HG02678 (cell line): ENCODE results near the gene COL16A1.

Experiments
- ATAC-seq: cut with Tn5 transposase; IDR thresholded peaks from one replicate; pipeline ENCODE4 v1.9.1; 2021; ENCODE audit warnings: mild to moderate bottlenecking, moderate library complexity; ENCODE audit not compliant: unreplicated experiment

Gene COL16A1

DNA sequence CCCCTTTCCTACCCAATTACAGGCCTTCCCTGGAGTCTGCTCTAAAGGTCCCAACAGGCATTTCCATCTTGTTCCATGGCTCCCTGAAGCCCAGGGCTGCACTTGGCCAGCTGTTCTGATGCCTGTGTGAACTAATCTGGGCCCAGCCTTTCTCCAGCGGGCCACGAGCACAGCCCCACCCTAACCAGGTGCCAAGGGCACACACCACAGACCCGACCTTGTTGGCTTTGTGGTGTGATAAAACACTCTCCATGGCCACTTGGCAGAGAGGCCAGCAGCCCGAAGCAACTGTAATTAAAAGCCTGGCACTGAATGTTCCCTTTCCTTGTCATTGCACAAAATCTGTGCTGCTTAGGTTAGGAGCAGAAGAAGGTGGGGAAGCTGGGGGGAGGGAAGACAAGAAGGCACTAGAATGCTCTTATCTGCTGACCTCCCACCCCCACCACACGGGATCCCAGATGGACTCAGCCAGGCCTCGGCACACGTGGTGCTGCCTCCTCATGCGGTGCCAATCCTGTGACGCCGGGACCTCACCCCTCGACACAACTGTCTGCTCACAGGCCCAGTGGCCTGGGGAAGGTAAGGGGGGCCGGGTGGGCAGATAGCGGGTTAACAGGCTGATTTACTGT is 76.4 kb downstream of the COL16A1 start:
- ATAC-seq = no peak

DNA sequence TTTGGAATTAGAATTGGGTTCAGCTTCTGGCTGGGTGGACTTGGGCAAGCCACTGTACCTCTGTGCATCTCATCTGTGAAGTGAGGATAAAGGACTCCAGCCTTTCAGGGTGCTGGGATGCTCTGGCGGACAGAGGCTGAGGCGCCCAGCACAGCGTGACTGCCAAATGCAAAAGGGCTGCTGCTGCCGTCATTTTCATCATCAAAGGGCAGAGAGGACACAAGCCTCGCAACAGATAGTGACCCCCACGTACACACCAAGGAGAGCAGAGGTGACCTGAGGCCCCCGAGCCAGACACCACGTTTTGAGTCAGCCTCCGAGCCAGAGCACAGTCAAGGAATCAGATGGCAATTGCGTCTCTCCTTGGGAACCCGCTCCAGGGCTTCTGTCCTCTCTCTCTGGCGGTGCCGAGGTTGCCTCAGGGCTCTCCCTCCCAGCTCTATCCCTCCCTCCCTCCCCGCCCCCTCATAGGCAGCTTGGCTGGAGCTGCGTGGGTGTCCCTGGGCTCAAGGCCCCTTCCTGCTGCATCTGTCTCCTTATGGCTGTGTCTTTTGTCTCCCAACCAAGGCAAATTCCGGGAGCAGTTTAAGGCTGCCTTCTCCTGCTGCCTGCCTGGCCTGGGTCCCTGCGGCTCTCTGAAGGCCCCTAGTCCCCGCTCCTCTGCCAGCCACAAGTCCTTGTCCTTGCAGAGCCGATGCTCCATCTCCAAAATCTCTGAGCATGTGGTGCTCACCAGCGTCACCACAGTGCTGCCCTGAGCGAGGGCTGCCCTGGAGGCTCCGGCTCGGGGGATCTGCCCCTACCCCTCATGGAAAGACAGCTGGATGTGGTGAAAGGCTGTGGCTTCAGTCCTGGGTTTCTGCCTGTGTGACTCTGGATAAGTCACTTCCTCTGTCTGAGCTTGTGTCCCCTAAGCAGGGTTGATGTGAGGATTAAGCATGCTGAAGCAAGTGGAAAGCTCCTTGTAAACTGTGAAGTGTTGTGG is 77.3 kb downstream of the COL16A1 start:
- no peak for ATAC-seq

DNA sequence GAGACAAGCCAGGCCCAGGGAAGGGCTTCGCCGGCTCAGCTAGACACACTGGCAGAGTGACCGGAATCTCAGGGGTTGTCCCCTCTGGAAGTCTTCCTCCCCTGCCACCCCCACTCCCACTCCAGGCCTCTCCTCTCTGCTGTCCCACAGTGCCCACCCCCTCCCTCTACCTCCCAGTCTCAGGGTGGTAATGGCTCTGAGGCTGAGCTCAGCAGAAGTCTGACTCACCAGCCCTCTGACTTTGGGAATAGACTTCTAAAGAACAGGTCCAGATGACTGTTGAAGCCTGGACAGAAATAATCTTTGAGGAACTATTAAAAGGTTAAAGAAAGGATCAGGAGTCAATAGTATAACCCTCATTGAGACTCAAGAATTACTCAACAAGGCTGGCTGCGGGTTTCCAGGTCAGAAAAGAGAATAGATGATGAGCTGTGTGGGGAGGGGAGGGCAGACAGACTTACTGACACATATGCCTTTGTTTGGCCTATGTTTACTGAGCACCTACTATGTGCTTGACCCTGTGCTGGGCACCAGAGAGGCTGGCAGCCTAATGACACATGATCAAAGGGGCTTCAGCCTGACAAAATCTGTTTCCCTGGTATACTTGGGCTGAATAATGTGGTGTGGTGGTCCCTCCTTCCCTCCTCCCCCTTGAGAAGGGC is 78.1 kb downstream of the COL16A1 start:
- ATAC-seq = no peak

DNA sequence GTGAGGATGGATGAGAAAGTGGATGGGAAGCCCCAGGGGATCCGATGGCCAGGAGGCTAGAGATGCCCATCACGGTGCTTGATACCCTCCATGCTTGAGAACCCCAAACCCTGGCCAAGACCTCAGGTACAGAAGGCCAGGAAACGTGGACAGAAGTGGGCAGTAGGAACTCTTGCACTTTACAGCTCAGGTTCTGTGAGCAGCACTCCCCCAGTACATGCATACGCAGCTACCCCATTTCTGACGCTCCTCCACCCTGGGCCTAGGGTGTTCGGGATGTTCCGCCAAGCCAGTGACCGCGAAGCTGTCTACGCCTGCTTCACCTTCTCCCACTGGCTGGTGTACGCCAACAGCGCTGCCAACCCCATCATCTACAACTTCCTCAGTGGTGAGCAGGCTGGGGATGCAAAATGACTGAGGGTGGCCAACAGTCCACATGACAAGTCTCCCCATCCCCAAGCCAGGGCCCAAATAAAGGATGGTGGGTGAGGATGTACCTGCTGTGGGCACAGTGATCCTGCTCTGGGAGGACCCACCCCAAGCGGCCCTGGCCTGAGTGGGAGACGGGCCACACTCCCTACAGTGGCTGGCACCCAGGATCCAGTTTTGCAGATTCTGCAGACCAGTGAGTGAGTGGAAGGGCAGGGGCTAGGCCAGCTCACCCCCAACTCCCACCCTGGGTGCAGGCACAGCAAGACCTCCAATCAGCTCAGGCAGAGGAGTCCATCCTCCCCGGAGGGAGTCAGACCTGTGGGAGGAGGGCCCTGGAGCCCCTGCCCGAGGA is 78.9 kb downstream of the COL16A1 start:
- ATAC-seq = no peak

DNA sequence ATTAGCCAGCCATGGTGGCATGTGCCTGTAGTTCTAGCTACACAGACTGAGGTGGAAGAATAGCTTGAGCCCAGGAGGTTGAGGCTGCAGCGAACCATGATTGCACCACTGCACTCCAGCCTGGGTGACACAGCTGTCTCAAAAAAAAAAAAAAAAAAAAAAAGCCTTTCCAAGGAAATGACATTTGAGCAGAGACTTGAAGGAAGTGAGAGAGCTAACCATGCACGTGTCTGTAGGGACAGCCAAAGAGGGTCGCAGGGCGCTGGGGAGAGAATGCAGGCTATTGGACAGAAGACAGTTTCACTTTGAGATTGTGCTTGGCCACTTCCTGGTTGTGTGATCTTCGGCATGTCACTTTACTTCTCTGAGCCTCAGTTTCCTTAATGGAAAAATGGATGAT is 79.5 kb downstream of the COL16A1 start:
- ATAC-seq = no peak

DNA sequence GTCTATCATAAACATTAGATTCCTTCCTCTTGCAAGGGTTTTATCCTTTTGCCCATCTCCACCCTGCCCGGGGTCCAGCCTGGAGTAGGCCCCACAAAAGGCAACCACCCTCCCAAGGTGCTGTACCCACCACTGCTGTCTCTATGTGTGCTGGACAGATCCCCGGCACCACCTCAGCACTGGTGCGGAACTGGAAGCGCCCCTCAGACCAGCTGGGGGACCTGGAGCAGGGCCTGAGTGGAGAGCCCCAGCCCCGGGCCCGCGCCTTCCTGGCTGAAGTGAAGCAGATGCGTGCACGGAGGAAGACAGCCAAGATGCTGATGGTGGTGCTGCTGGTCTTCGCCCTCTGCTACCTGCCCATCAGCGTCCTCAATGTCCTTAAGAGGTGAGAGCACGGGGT is 80.5 kb downstream of the COL16A1 start:
- no peak for ATAC-seq

DNA sequence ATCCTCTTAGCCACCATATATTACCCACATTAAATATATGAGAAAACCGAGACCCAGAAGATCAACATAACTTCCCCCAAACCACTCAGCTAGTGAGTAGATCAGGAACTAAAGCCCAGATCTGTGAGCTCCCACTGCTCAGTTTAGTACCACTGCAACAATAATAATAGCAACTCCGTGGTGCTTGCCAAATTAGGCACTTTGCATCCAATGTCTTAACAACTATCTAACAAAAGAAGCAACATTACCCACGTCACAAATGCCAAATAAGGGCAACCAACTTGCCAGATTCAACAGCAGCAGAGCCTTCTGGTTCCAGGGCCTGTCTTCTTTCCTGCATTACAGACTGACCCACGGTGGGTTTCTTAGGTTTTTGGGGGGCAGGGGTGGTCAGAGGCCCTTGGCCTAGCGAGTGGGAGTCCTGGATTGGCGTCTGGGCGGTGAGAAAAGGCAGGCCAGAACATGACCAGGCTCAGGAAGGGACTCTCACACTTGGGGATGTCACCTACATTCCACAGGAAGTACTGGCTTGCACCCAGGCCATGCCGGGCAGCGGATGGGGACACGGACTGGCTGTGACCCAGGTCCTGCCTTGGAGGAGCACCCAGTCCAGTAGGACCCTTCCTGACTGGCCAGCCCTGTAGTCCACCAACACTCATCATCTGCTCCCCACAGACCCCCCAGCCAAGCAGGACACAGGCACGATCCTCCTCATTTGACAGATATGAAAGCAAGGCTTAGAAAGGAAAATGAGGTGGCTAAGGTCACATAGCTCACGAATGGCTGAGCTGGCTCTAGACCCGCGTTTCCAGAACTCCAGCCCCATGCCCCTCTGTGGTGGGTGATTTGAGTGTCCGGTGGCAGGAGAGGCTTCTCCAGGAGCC is 81.7 kb downstream of the COL16A1 start:
- no peak for ATAC-seq

DNA sequence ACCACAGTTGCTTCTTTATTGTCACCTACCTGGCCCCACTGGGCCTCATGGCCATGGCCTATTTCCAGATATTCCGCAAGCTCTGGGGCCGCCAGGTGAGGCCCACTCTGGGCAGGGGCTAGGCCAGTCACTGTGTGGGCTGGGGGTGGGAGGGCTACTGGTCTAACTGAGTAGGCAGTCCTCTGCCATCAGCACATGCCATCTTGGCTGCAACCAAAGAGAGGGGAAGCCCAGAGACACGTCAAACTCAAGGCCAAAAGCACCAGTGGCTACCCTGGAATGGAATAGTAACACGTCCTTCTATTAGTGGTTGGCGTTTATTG is 82.4 kb downstream of the COL16A1 start:
- no peak for ATAC-seq

DNA sequence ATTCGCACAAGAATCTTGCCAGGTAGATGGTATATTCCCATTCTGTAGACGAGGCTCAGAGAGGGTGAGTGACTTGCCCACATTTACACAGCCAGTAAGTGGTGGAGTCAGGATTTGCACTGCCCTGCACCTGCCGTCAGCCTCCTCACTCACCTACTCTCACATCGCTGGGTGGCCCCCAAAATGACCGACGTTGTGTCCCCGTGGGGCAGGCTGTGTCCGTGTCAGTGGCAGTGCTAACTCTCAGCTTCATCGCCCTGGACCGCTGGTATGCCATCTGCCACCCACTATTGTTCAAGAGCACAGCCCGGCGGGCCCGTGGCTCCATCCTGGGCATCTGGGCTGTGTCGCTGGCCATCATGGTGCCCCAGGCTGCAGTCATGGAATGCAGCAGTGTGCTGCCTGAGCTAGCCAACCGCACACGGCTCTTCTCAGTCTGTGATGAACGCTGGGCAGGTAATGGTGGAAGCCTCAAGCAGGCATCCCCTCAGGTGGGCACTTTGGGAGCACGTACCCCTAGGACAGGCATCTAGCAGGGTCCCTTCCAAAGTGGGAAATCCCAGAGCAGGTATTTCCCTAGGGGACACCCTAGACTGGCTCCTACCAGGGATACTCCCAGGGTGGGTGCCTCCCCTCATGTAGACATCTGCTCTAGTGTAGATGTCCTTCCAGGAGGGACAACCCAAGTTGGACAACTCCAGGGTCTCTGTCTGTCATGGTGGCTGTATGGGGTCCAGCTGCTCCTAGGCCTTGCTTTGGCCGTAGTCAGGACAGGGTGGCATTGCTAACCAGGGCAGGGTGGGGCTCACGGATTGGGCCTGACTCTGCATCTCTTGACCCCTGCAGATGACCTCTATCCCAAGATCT is 83.0 kb downstream of the COL16A1 start:
- ATAC-seq = no peak

DNA sequence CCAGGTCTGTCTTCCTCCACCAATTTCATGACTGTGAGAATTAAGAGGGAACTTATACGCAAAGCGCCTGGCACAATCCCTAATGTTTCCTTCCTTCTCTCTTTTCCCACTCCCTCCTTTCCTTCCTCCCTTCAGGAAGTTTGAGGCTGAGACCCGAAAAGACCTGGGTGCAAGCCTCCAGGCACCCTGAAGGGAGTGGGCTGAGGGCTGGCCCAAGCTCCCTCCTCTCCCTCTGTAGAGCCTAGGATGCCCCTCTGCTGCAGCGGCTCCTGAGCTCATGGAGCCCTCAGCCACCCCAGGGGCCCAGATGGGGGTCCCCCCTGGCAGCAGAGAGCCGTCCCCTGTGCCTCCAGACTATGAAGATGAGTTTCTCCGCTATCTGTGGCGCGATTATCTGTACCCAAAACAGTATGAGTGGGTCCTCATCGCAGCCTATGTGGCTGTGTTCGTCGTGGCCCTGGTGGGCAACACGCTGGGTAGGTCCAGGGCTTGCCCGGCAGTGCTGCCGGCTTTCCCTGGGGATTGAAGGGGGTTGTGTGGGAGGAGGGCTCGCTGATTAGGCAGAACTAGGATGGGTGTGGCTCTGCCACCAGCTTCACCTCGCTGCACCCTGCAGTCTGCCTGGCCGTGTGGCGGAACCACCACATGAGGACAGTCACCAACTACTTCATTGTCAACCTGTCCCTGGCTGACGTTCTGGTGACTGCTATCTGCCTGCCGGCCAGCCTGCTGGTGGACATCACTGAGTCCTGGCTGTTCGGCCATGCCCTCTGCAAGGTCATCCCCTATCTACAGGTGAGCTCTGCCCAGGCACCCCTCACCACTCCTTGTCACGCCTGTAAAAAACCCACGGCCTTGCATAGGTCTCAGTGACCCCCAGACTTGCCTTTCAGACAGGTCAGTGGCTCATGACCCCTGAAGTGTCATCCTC is 84.6 kb downstream of the COL16A1 start:
- no peak for ATAC-seq

DNA sequence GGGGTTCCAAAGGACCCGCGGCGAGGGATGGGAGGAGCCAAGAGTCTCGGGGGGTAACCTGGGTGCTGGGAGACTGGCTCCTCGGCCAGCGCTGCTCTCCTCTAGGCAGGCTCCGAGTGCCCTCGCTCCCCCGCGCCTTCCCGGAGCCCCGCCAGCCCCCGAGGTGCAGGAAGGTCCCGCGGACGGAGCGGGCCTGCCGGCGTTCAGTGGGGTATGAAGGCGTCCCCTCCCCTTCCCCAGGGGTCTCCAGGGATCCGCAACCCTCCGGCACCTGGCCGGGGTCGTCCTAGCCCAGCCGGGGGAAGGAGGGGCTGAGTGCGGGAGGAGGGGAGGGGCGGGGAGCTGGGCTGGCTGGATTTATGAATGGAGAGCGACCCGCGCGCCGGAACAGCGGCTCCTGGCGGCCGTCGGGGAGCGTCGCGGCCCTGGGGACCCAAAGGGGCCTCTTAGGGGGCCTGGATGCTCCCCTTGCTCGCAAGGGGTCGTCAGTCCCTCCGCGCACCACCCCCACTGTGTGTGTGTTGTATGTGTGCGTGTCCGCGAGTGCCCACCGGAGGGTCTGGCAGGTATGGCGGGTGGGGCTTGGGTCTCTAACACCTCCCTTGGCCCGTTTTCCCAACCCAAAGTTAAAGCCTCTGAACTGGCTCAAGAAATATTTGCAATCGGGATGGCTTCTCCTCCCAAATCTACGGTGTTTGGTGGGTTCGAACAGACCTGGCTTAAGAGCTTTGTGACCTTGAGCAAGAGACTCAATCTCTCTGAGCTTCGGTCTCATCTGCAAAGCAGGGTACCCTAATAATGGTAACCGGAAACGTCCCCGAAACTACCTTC is 85.7 kb downstream of the COL16A1 start:
- ATAC-seq = no peak

DNA sequence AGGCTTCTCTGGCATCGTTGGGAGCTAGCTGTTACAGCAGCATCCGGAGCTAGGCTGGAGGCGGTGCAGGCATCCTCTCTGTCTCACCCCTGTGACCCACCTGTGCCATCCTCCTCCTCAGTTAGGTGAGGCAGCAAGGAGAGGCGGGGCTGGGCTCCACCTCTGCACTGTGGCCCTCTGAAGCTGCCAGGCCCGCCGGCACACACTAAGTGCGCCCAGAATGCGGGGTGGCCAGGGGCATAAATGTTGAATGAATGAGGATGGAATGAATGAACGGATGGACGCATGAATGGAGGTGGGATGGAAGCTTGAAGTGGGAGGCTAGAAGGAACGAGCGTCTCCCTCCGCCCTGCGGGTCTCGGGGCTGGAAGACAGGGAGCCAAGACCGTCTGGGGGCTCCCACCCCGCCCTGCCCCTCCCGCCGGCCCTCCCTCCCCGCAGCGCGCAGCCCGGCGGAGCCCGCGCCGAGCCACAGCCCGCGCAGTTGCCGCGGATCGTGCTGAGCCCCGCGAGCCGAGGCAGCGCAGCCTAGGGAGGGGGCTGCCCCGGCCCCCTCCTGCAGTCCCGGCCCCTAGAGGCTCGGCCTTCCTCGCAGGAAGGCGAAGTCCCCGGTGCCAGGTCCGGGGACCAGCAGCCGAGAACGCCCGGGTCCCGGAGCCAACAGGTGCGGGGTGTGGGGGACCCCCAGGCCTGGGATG is 86.5 kb downstream of the COL16A1 start, which contains the start of gene HCRTR1:
TSS of gene HCRTR1 (plus strand) at position 472 of the 698 bp plus-strand sequence. CDS start 1,504 bp downstream, outside the sequence.
- ATAC-seq = no peak

DNA sequence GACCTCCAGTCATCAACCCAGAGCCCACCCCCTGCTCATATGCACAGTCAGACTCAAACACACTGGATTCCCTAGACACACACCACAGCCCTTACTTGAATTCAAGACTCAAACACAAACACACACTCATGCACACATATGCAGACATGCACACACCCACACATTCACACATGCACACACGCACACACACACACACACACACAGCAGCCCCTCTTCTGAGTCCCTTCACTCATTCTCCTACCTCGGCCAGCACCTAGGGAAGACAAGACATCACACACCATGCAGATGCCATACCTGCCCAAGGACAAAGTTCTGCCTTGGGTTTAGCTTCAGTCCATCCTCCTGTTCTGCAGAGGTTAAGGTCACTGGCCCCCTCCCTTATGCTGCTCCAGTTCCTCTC is 87.9 kb downstream of the COL16A1 start:
- ATAC-seq = no peak

DNA sequence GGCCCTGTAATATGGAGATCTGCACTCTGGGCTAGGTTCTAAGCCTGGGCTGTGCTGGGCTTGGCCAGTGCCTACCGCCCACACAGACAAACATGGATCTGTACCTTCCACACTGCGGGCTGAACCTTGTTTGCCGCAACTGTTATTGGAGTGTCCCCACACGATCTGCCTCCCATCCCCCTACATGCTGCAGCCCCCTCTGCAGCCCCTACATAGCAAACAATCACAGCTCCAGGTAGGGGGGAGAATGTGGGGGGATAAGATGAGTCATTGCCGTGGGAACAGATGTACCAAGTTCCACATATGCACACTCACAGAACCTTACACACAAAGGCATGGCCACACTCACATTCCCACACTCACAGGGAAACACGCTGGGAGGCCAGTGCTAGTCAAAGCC is 88.4 kb downstream of the COL16A1 start:
- ATAC-seq = no peak

DNA sequence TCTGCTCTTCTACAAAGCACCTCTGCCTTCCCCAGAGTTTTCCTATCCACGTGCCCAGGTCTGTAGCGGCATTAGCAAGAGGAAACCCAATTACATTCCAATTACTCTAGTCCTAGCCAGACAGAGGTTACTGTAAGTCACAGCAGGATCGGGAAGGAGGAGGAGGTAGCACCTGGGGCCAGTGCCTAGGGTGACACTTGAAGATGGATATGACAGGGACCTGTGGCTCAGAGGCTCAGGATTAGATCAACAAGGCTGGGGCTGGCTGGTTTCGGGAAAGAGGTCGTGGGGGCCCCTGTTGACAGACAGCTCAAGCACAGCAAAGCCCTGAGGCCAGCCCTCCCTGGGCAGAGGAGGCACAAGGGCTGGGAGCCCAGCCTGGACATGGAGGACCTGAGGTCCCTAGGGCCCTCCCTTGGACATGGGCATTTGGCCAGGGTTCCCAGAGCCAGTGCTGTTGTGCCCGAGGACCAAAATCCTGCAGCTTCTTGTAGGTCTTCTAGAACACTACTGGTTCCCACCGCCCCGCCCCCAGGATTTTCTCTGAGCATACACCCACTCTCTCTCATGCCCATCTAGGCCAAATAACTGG is 89.3 kb downstream of the COL16A1 start:
- no peak for ATAC-seq

DNA sequence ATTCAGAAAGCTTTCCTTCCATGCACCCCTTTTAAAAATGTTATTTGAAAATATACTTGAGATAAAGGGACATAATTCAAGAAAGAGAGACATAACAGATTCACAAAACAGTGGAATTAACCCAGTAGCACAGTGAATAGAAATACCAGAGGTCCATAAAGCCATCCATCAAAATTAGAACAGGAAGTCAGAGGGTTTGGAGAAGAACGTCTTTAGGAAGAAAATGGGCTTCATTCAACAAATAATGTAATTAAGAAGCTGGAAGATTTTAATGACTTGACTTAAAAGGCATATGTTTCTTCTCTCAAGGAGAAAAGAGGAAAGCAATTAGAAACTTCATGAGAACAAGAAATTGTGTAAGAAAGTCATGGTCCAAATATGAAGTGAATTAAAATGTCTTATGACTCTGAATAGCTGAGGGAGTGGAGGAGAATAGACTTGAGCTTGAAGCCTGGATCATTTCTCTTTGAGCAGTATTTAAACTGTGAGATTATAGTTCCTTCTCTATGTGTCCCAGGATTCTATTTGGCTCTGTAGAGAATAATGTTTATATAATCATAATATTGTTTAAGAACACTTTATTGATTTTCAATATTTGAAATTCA is 94.2 kb downstream of the COL16A1 start:
- ATAC-seq = no peak
